GM19238 (cell line): ENCODE results near the gene VPREB1.
"Not testable (repeated sequence)": the region's sequence is repeated elsewhere in the genome, so short reads cannot be mapped to it uniquely, and the experiment has no call there.

Source experiments
- DNase-seq: peaks from one replicate; pipeline ENCODE4 v3.0.0; 2011; ENCODE audit warnings: low spot score; ENCODE audit not compliant: insufficient read length

Gene VPREB1

GRCh38 chr22:22245935-22246525 is 1.4 kb downstream of the VPREB1 start:
- no peak for DNase-seq

GRCh38 chr22:22246706-22247105 is 2.1 kb downstream of the VPREB1 start:
- DNase-seq, result no peak

- DNase-seq, result no peak
Observed at GRCh38 chr22:22248878-22249277, 4.3 kb downstream of the VPREB1 start.

- not testable (repeated sequence) for DNase-seq
Observed at GRCh38 chr22:22250651-22251050, 6.1 kb downstream of the VPREB1 start.

GRCh38 chr22:22256133-22256532 is 11.5 kb downstream of the VPREB1 start:
- DNase-seq, result not testable (repeated sequence)

GRCh38 chr22:22258597-22259415 is 14.2 kb downstream of the VPREB1 start:
- not testable (repeated sequence) for DNase-seq

GRCh38 chr22:22260169-22260568 is 15.6 kb downstream of the VPREB1 start:
- not testable (repeated sequence) for DNase-seq

- not testable (repeated sequence) for DNase-seq
Observed at GRCh38 chr22:22260586-22260985, 16.0 kb downstream of the VPREB1 start.

- DNase-seq, result not testable (repeated sequence)
Observed at GRCh38 chr22:22262332-22263074, 17.9 kb downstream of the VPREB1 start.

- not testable (repeated sequence) for DNase-seq
Observed at GRCh38 chr22:22263823-22264222, 19.2 kb downstream of the VPREB1 start.

- not testable (repeated sequence) for DNase-seq
Observed at GRCh38 chr22:22270036-22270676, 25.6 kb downstream of the VPREB1 start.

- DNase-seq, result not testable (repeated sequence)
Observed at GRCh38 chr22:22277423-22277822, 32.8 kb downstream of the VPREB1 start.

GRCh38 chr22:22284962-22285756 is 40.6 kb downstream of the VPREB1 start:
- DNase-seq, result not testable (repeated sequence)

- DNase-seq, result not testable (repeated sequence)
Observed at GRCh38 chr22:22286390-22287105, 42.0 kb downstream of the VPREB1 start.

GRCh38 chr22:22287106-22287626 is 42.6 kb downstream of the VPREB1 start:
- not testable (repeated sequence) for DNase-seq

- not testable (repeated sequence) for DNase-seq
Observed at GRCh38 chr22:22289666-22290065, 45.1 kb downstream of the VPREB1 start.

- not testable (repeated sequence) for DNase-seq
Observed at GRCh38 chr22:22291129-22291806, 46.7 kb downstream of the VPREB1 start.

GRCh38 chr22:22292656-22293055 is 48.1 kb downstream of the VPREB1 start:
- DNase-seq, result not testable (repeated sequence)

- not testable (repeated sequence) for DNase-seq
Observed at GRCh38 chr22:22293436-22293835, 48.9 kb downstream of the VPREB1 start.
